Body of pancreas (tissue), 4 donors: ENCODE measurements around the gene ASCC1.
"Not testable (repeated sequence)": the region's sequence is repeated elsewhere in the genome, so short reads cannot be mapped to it uniquely, and the experiment has no call there.

Experiments
- CTCF ChIP-seq, 7 experiments: fragments of 450-650 bp in 4 of 7; fragments of 200-600 bp in 3 of 7; sonication (generic) in 3 of 7; IDR thresholded peaks; one replicate each; pipeline ENCODE4 v1.5.1; 2016 to 2019; ENCODE audit warnings: antibody characterized with exemption in 7 of 7
- POLR2A ChIP-seq, 3 donors: fragments of 450-650 bp; IDR thresholded peaks; one replicate each; pipeline ENCODE4 v1.6.1; 2016; ENCODE audit warnings: antibody characterized with exemption in 3 of 3, mild to moderate bottlenecking in 2 of 3

- not testable (repeated sequence) for TF ChIP-seq POLR2A, CTCF (IDR thresholded peaks at IDR 0.05)
Measured at GRCh38 chr10:72108004-72108370, 108.1 kb downstream of the ASCC1 start.
